ENCODE results near the gene TWF1.

DNA sequence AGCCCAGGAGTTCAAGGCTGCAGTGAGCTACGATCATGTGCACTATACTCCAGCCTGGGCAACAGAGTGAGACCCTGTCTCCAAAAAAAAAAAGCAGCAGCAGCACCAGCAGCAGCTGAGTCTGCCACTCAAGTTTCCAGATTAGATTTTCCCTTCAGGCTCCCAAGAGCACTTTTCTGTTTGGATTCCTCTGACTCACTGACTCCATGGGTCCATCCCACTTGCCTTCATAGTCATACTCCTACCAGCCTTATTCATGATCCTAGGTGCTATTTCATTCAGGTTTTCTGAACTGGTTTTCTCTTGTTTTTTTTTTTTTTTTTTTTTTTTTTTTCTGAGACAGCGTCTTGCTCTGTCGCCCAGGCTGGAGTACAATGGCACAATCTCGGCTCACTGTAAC is 6.8 kb upstream of the TWF1 start:
- no peak for TF ChIP-seq ZFX (IDR thresholded peaks at IDR 0.05)
- TF ChIP-seq, protein P1, sequence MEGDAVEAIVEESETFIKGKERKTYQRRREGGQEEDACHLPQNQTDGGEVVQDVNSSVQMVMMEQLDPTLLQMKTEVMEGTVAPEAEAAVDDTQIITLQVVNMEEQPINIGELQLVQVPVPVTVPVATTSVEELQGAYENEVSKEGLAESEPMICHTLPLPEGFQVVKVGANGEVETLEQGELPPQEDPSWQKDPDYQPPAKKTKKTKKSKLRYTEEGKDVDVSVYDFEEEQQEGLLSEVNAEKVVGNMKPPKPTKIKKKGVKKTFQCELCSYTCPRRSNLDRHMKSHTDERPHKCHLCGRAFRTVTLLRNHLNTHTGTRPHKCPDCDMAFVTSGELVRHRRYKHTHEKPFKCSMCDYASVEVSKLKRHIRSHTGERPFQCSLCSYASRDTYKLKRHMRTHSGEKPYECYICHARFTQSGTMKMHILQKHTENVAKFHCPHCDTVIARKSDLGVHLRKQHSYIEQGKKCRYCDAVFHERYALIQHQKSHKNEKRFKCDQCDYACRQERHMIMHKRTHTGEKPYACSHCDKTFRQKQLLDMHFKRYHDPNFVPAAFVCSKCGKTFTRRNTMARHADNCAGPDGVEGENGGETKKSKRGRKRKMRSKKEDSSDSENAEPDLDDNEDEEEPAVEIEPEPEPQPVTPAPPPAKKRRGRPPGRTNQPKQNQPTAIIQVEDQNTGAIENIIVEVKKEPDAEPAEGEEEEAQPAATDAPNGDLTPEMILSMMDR (conservative IDR thresholded peaks at IDR 0.05): no peak

All from C4-2B (cell line).